ENCODE data around the gene BCAS3. TPM values are rescaled to one million over a fixed set of nuclear protein-coding genes. Genes with fewer than 3 reads are reported as not detected.

Gene BCAS3
- total RNA-seq, 1 experiment from 2014 or later, result 26.3 TPM

- intact Hi-C loops (cut with micrococcal nuclease), result no loop called here
- Histone ChIP-seq H3K27ac (ENCODE audit: low read depth, low read length) (no peak overlapping the region), H3K4me1 (ENCODE audit: control insufficient read depth in 1 of 2, insufficient read depth in 2 of 2, low read length in 2 of 2) (peaks cover 6 to 9% of the 10 kb centered on the region in 2 experiments), H3K27me3 (ENCODE audit: insufficient read depth, low read length) (no peaks in the 10 kb centered on the region), H3K4me2 (ENCODE audit: low read length) (no peak overlapping the region), H3K36me3 (ENCODE audit: control insufficient read depth in 1 of 2, insufficient read depth in 2 of 2, low read length in 2 of 2) (no peaks in the 10 kb centered on the region), H3K9me2 (ENCODE audit: insufficient read depth) (no peaks in the 10 kb centered on the region), H4K20me1 (ENCODE audit: insufficient read depth) (no peaks in the 10 kb centered on the region), H3K79me2 (ENCODE audit: insufficient read depth, low read length) (no peaks in the 10 kb centered on the region), H2AFZ (ENCODE audit: low read depth, low read length, poor library complexity, severe bottlenecking) (no peak overlapping the region), H3K9ac (ENCODE audit: low read length) (no peak overlapping the region), H3K9me3 (ENCODE audit: control insufficient read depth in 1 of 2, insufficient read depth in 1 of 2, low read depth in 1 of 2, low read length in 2 of 2) (no peaks in the 10 kb centered on the region), H3K4me3 (replicated peaks in 1 of 2; ENCODE audit: low read depth in 1 of 2, low read length in 2 of 2) (no peak overlapping the region)
- TF ChIP-seq, protein P1, sequence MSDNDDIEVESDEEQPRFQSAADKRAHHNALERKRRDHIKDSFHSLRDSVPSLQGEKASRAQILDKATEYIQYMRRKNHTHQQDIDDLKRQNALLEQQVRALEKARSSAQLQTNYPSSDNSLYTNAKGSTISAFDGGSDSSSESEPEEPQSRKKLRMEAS (IDR thresholded peaks at IDR 0.05), result no peak
- TF ChIP-seq SIN3A (IDR thresholded peaks at IDR 0.05; ENCODE audit: low read depth) (no peak), YY1 (IDR thresholded peaks at IDR 0.05; ENCODE audit: extremely low read depth, insufficient replicate concordance, low read depth, low read length) (no peak), TCF7L2 (IDR thresholded peaks at IDR 0.05; ENCODE audit: borderline replicate concordance, extremely low read depth, insufficient read depth, insufficient read length) (no peak), POLR2A (IDR thresholded peaks at IDR 0.05; ENCODE audit: borderline replicate concordance, extremely low read depth, insufficient read depth, insufficient read length) (no peak), SRF (IDR thresholded peaks at IDR 0.05; ENCODE audit: low read depth) (no peak), POLR2AphosphoS5 (IDR thresholded peaks at IDR 0.05; ENCODE audit: low read depth, low read length) (no peak), EZH2 (IDR thresholded peaks at IDR 0.05) (no peak), EZH2phosphoT487 (IDR thresholded peaks at IDR 0.05; ENCODE audit: borderline replicate concordance) (no peak)
- TF ChIP-seq, protein P2, sequence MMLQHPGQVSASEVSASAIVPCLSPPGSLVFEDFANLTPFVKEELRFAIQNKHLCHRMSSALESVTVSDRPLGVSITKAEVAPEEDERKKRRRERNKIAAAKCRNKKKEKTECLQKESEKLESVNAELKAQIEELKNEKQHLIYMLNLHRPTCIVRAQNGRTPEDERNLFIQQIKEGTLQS (IDR thresholded peaks at IDR 0.05), result no peak
- CTCF ChIA-PET, result interaction anchor here (0.5 kb wide), 1 partner anchor 15 kb away, joined by 4 read pairs; no protein-coding TSS in a partner anchor
- no peak for ATAC-seq
- POLR2A ChIA-PET, result no interaction called here
- no TSS peak for BruUV-seq (replicated peaks)
- RAD21 ChIA-PET (ENCODE audit: low non-redundant PET in 1 of 2, low total read pairs in 2 of 2, uncharacterized antibody in 2 of 2, unreplicated experiment in 2 of 2), result no interaction called here
- no peak for DNase-seq (ENCODE audit: low read depth, low spot score)
These were observed 676.0 kb downstream of the BCAS3 start for GRCh38 chr17:61353615-61354014.

All from HCT116 (cell line).